SK-N-MC (cell line): ENCODE results near the gene VASN.

ENCODE experiments used
- DNase-seq: peaks from one replicate; pipeline ENCODE4 v3.0.0-alpha.2; 2011; ENCODE audit warnings: low read depth, low spot score
- H3K27ac ChIP-seq: fragments of 200-600 bp; sonication (generic); 2 replicates; pipeline ENCODE4 v1.5.1; 2016; ENCODE audit warnings: mixed run types
- H3K36me3 ChIP-seq: fragments of 200-600 bp; sonication (generic); 2 replicates; pipeline ENCODE4 v1.6.1; 2017; ENCODE audit warnings: antibody characterized with exemption, low read length, mixed read lengths; ENCODE audit not compliant: insufficient read depth
- H3K4me3 ChIP-seq: fragments of 200-600 bp; sonication (generic); 2 replicates; pipeline ENCODE4 v1.5.1; 2016
- H3K9ac ChIP-seq: fragments of 200-600 bp; sonication (generic); 2 replicates; pipeline ENCODE4 v1.8.0; 2017; ENCODE audit warnings: mixed run types, mixed read lengths; ENCODE audit not compliant: insufficient read length
- H3K9me3 ChIP-seq: fragments of 200-600 bp; sonication (generic); 2 replicates; pipeline ENCODE4 v1.6.1; 2017; ENCODE audit warnings: low read depth, mild to moderate bottlenecking, antibody characterized with exemption, low read length, moderate library complexity, mixed read lengths
- EZH2 ChIP-seq: fragments of 200-600 bp; sonication (generic); IDR thresholded peaks from one replicate; pipeline ENCODE4 v1.6.1; 2017; ENCODE audit warnings: antibody characterized with exemption
- FOXP2 ChIP-seq: optimal IDR thresholded peaks from 2 replicates; pipeline ENCODE3; 2011; ENCODE audit warnings: mild to moderate bottlenecking, moderate library complexity; ENCODE audit not compliant: insufficient read depth; ENCODE audit errors: extremely low read length, control extremely low read depth
- POLR2AphosphoS5 ChIP-seq: IDR thresholded peaks from 2 replicates; pipeline ENCODE4 v1.6.1; 2012; ENCODE audit warnings: mild to moderate bottlenecking, low read depth, low read length, borderline replicate concordance

VASN gene

GRCh38 chr16:4365615-4366014, 6.0 kb upstream of the VASN start:
- no peak for DNase-seq
- no peaks in the 10 kb centered on the region for H3K36me3 ChIP-seq
- H3K9ac ChIP-seq, result no peak overlapping the region
- no peak overlapping the region for H3K4me3 ChIP-seq
- TF ChIP-seq EZH2 (no peak), FOXP2 (no peak), POLR2AphosphoS5 (no peak)
- H3K9me3 ChIP-seq, result no peaks in the 10 kb centered on the region
- H3K27ac ChIP-seq, result no peak overlapping the region

GRCh38 chr16:4366016-4366415, 5.6 kb upstream of the VASN start:
- H3K27ac ChIP-seq, result no peak overlapping the region
- no peak for TF ChIP-seq POLR2AphosphoS5
- TF ChIP-seq EZH2, result no peak
- no peak for TF ChIP-seq FOXP2
- H3K36me3 ChIP-seq, result no peaks in the 10 kb centered on the region
- H3K9ac ChIP-seq, result no peak overlapping the region
- DNase-seq, result no peak
- H3K9me3 ChIP-seq, result no peaks in the 10 kb centered on the region
- H3K4me3 ChIP-seq, result no peak overlapping the region

- Histone ChIP-seq H3K4me3 (no peak overlapping the region), H3K9me3 (no peaks in the 10 kb centered on the region), H3K27ac (no peak overlapping the region), H3K9ac (no peak overlapping the region), H3K36me3 (no peaks in the 10 kb centered on the region)
- DNase-seq, result no peak
- no peak for TF ChIP-seq EZH2
- no peak for TF ChIP-seq FOXP2
- no peak for TF ChIP-seq POLR2AphosphoS5
Measured at GRCh38 chr16:4367393-4367856, 4.2 kb upstream of the VASN start.

- DNase-seq, result no peak
- H3K9me3 ChIP-seq, result no peaks in the 10 kb centered on the region
- TF ChIP-seq FOXP2 (no peak), EZH2 (no peak), POLR2AphosphoS5 (no peak)
- no peak overlapping the region for H3K9ac ChIP-seq
- H3K36me3 ChIP-seq, result no peaks in the 10 kb centered on the region
- H3K4me3 ChIP-seq, result no peak overlapping the region
- H3K27ac ChIP-seq, result no peak overlapping the region
Measured at GRCh38 chr16:4369007-4369733, 2.5 kb upstream of the VASN start.

- no peak overlapping the region for H3K9ac ChIP-seq
- no peaks in the 10 kb centered on the region for H3K9me3 ChIP-seq
- DNase-seq, result no peak
- TF ChIP-seq EZH2, result no peak
- TF ChIP-seq POLR2AphosphoS5, result no peak
- TF ChIP-seq FOXP2, result no peak
- no peaks in the 10 kb centered on the region for H3K36me3 ChIP-seq
- no peak overlapping the region for H3K4me3 ChIP-seq
- no peak overlapping the region for H3K27ac ChIP-seq
Measured at GRCh38 chr16:4370151-4370550, 1.5 kb upstream of the VASN start.

GRCh38 chr16:4370570-4371356, 885 bp upstream of the VASN start:
- no peak for DNase-seq
- no peak overlapping the region for H3K9ac ChIP-seq
- H3K27ac ChIP-seq, result no peak overlapping the region
- no peak overlapping the region; the same call in 1 of the 2 replicates for H3K4me3 ChIP-seq
- H3K36me3 ChIP-seq, result no peaks in the 10 kb centered on the region
- TF ChIP-seq EZH2, result no peak
- TF ChIP-seq FOXP2, result no peak
- no peak for TF ChIP-seq POLR2AphosphoS5
- H3K9me3 ChIP-seq, result no peaks in the 10 kb centered on the region

- Histone ChIP-seq H3K36me3 (no peaks in the 10 kb centered on the region), H3K9ac (peak overlapping the region; percentile 67), H3K9me3 (no peaks in the 10 kb centered on the region), H3K4me3 (peak overlapping the region; percentile 85), H3K27ac (no peak overlapping the region)
- TF ChIP-seq EZH2 (no peak), POLR2AphosphoS5 (no peak), FOXP2 (no peak)
- no peak for DNase-seq
Measured at GRCh38 chr16:4372001-4372577, 441 bp downstream of the VASN start.
